ENCODE results near the gene LSMEM2.

DNA sequence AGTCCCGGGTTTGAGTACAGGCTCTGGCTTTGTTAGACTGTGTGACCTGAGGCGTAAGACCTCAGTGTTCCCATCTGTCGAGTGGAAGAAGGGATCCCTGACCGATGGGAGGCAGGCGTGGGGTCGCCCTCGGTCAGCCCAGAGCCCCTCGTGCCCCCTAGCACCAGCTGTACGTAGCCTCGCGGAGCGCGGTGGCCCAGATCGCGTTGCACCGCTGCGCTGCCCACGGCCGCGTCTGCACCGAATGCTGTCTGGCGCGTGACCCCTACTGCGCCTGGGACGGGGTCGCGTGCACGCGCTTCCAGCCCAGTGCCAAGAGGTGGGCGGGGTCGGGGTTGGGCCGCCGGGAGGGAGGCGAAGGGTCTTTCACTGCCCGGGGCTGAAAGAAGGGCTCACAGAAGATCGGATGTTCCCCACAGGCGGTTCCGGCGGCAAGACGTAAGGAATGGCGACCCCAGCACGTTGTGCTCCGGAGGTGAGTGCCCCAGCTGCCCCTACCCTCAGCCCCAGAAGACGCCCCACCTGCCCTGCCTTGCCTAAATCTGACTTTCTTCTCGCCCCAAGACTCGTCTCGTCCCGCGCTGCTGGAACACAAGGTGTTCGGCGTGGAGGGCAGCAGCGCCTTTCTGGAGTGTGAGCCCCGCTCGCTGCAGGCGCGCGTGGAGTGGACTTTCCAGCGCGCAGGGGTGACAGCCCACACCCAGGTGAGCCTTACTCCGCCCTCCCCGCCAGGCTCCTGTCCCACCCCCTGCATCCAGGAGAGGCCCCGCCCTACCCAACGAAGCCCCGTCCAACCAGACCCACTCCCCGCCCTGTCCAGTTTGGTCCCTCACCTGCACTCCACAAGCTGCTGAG is 3.5 kb upstream of the LSMEM2 start:
- TF ChIP-seq CTCF (IDR thresholded peaks at IDR 0.05) (no peak), POLR2A (IDR thresholded peaks at IDR 0.05) (no peak)
